Colonic mucosa (tissue), 4 donors: ENCODE measurements around the gene D2HGDH. TPM values are rescaled to one million over a fixed set of nuclear protein-coding genes. Genes with fewer than 3 reads are reported as not detected.
"Not testable (repeated sequence)": the region's sequence is repeated elsewhere in the genome, so short reads cannot be mapped to it uniquely, and the experiment has no call there.

Experiments used
- DNase-seq: peaks from one replicate; pipeline ENCODE4 v3.0.0-alpha.2; 2020
- H3K27ac ChIP-seq: fragments of 200-600 bp; one replicate; pipeline ENCODE4 v1.8.0; 2021
- H3K27me3 ChIP-seq: fragments of 200-600 bp; one replicate; pipeline ENCODE4 v1.8.0; 2021
- H3K36me3 ChIP-seq: fragments of 200-600 bp; one replicate; pipeline ENCODE4 v1.8.0; 2021
- H3K4me1 ChIP-seq: fragments of 200-600 bp; one replicate; pipeline ENCODE4 v1.8.0; 2021; ENCODE audit warnings: mild to moderate bottlenecking
- H3K4me3 ChIP-seq: fragments of 200-600 bp; one replicate; pipeline ENCODE4 v1.8.0; 2021
- H3K9ac ChIP-seq, 2 donors: one replicate each; pipeline ENCODE4 v1.7.0; 2013; ENCODE audit warnings: control low read depth in 2 of 2, low read depth in 2 of 2, low read length in 2 of 2
- H3K9me3 ChIP-seq: fragments of 200-600 bp; one replicate; pipeline ENCODE4 v1.8.0; 2021
- intact Hi-C: fragments of 100-400 bp; cut with DNase I; formaldehyde crosslinking; loops from one replicate; pipeline ENCODE4 v1.14.1; 2022
- total RNA-seq, 2 donors: library from RNA; stranded (reverse); fragmentation: NEBNext Ultra II Directional in 1 of 2; extraction: Animal tissue kit (Norgen Biotek cat#: 25700) in 1 of 2; gene quantifications; one replicate each; pipeline ENCODE4 v1.2.1, GENCODE V29; 2021
- TF ChIP-seq, protein P1 (sequence below): fragments of 200-600 bp; IDR thresholded peaks from one replicate; pipeline ENCODE4 v1.8.0; 2022; ENCODE audit warnings: antibody characterized with exemption, mild to moderate bottlenecking
- donor health status: healthy.
- donor health status: DM: no; HTN: no; CAD: no.
- donor health status: DM: no; HTN: no; CAD: no.

Gene D2HGDH
- total RNA-seq, 2 donors from 2014 or later = 42.0 to 76.6 TPM

DNA sequence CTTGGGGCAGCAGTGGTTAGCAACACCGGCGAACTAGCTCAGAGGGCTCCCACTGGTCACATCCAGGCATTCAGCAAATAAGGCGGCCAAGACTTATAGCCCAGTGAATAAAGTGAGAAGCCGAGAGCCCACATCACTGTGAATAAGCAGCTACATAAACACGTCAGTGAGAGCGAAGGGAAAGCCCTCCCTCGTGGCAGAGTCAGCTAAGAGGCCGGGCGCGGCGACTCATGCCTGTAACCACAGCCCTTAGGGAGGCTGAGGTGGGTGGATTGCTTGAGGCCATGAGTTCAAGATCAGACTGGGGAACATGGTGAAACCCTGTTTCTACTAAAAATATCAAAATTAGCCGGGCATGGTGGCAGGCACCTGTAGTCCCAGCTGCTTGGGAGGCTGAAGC is 5.2 kb downstream of the D2HGDH start:
- Histone ChIP-seq H3K27me3 (no peaks in the 10 kb centered on the region), H3K4me1 (no peaks in the 10 kb centered on the region), H3K4me3 (no peak overlapping the region), H3K9ac (no peak overlapping the region), H3K9me3 (no peaks in the 10 kb centered on the region), H3K27ac (no peak overlapping the region), H3K36me3 (no peaks in the 10 kb centered on the region)
- TF ChIP-seq, protein P1, sequence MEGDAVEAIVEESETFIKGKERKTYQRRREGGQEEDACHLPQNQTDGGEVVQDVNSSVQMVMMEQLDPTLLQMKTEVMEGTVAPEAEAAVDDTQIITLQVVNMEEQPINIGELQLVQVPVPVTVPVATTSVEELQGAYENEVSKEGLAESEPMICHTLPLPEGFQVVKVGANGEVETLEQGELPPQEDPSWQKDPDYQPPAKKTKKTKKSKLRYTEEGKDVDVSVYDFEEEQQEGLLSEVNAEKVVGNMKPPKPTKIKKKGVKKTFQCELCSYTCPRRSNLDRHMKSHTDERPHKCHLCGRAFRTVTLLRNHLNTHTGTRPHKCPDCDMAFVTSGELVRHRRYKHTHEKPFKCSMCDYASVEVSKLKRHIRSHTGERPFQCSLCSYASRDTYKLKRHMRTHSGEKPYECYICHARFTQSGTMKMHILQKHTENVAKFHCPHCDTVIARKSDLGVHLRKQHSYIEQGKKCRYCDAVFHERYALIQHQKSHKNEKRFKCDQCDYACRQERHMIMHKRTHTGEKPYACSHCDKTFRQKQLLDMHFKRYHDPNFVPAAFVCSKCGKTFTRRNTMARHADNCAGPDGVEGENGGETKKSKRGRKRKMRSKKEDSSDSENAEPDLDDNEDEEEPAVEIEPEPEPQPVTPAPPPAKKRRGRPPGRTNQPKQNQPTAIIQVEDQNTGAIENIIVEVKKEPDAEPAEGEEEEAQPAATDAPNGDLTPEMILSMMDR = no peak
- DNase-seq = no peak
- intact Hi-C loops = loop anchor here (10.0 kb wide), 1 partner anchor 135 kb away; no protein-coding TSS in a partner anchor

DNA sequence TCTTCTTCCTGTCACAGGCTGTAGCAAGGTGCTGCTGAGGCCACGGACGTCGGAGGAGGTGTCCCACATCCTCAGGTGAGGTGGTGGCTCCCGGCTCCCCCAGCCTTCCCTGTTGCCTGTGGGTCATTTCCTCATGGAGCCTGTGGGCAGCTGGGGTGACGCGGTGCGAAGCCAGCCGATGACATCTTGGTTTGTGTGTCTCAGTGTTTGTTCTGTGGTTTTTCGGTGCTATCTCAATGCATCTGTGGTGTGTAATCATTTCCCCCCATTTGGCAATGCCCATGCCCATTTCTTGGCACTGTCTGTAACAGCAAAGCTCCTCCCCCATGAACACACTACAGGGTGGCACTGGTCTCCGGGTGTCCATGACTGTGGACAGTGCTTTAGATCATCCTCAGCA is 6.6 kb downstream of the D2HGDH start:
- no peak overlapping the region for H3K27ac ChIP-seq

DNA sequence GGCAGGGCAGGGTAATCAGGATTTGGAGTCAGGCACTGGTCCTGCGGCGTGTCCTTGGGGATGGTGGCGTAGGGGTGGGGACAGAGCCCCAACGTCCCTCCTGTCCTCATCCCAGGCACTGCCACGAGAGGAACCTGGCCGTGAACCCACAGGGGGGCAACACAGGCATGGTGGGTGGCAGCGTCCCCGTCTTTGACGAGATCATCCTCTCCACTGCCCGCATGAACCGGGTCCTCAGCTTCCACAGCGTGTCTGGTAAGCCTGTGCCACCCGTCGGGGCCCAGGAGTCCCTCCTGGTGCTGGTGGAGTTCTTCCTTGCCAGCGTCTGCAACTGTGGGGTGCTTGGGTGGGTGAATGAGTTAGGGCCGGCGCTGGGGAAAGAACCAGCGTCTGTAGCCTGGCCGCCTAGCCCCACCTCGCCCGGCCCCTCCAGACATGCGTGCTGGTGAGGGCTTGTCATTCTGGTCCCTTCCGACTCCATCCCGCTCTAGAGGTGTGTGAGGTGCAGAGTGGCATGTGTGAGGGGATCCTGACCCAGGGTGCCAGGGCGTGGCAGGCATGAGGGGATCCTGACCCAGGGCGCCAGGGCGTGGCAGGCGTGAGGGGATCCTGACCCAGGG is 8.0 kb downstream of the D2HGDH start:
- intact Hi-C loops = no loop called here
- H3K27ac ChIP-seq = no peak overlapping the region
- DNase-seq = no peak
- H3K9me3 ChIP-seq = no peaks in the 10 kb centered on the region
- no peaks in the 10 kb centered on the region for H3K4me1 ChIP-seq
- H3K9ac ChIP-seq = no peak overlapping the region
- H3K4me3 ChIP-seq = no peak overlapping the region
- TF ChIP-seq, protein P1 = no peak
- no peaks in the 10 kb centered on the region for H3K27me3 ChIP-seq
- no peaks in the 10 kb centered on the region for H3K36me3 ChIP-seq

More for the DNA sequence above, 6.6 kb downstream of the D2HGDH start:
- DNase-seq = no peak
- TF ChIP-seq, protein P1 = no peak
- Histone ChIP-seq H3K36me3 (no peaks in the 10 kb centered on the region), H3K4me3 (no peak overlapping the region), H3K4me1 (no peaks in the 10 kb centered on the region), H3K9me3 (no peaks in the 10 kb centered on the region), H3K9ac (no peak overlapping the region), H3K27me3 (no peaks in the 10 kb centered on the region)
- intact Hi-C loops = no loop called here

DNA sequence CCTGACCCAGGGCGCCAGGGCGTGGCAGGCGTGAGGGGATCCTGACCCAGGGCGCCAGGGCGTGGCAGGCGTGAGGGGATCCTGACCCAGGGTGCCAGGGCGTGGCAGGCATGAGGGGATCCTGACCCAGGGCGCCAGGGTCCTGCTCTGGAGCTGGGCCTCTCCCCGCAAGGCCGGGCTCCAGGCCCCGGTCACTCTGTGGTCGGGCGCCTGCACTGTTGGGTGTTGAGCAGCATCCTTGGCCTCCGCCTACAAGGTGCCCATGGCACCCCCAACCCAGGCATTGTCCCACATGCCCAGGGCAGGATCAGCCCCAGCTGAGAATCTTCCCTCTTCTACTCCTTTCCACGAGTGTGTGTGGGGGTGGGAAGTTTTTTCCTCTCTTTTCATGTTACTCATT is 8.6 kb downstream of the D2HGDH start:
- H3K4me1 ChIP-seq, H3K27me3 ChIP-seq, H3K9me3 ChIP-seq, H3K9ac ChIP-seq, DNase-seq, intact Hi-C loops, H3K4me3 ChIP-seq, H3K36me3 ChIP-seq, H3K27ac ChIP-seq: not testable (repeated sequence)

DNA sequence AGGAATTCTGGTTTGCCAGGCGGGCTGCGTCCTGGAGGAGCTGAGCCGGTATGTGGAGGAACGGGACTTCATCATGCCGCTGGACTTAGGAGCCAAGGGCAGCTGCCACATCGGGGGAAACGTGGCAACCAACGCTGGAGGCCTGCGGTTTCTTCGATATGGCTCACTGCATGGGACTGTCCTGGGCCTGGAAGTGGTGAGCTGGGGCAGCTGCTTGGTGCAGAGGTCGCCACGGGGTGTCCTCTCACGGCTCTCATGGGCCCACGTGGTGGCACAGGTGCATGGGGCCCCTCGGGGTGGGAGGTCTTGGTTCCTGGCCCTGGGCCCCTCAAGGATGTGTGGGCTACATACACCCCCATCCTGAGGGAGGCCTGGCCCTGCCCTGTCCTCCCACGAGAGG is 9.2 kb downstream of the D2HGDH start:
- DNase-seq = no peak
- no peaks in the 10 kb centered on the region for H3K4me1 ChIP-seq
- intact Hi-C loops = no loop called here
- no peaks in the 10 kb centered on the region for H3K36me3 ChIP-seq
- H3K27me3 ChIP-seq = no peaks in the 10 kb centered on the region
- H3K9me3 ChIP-seq = no peaks in the 10 kb centered on the region
- no peak overlapping the region for H3K9ac ChIP-seq
- H3K4me3 ChIP-seq = no peak overlapping the region
- TF ChIP-seq, protein P1 = no peak
- H3K27ac ChIP-seq = no peak overlapping the region

DNA sequence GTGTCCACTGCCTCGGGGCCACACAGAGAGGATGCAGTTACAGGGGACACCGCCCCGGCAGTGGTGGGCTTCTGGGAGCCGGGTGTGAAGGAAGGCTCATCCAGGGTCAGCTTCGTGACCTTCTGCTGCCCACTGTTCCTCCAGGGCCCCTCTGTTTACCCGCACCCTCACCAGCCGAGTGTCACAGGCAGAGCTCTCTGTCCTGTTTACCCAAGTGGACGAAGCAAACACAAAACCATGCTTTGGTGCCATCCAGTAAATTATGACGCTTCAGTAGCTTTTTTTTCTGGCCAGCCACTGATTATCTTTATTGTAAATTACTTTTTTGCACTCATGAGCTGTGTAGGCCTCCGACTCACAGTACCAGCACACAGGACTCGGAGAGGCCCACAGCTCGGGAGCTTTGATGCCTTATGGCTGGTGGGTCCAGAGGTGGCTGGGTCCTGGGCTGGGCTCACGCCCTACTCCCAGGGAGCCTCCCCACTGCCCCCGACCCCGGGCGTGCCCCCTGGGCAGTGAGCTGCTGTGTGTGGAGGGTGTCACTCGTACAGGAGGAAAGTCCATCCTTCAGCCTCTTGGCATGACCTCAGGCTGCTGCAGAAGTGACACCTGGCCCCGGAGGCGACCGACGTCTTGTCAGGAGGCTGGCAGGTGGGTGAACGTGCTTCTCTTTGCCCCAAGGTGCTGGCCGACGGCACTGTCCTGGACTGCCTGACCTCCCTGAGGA is 9.8 kb downstream of the D2HGDH start:
- no peak for DNase-seq
- no peak overlapping the region for H3K27ac ChIP-seq
- TF ChIP-seq, protein P1 = no peak
- H3K36me3 ChIP-seq = no peaks in the 10 kb centered on the region
- no peaks in the 10 kb centered on the region for H3K27me3 ChIP-seq
- no peaks in the 10 kb centered on the region for H3K9me3 ChIP-seq
- no peak overlapping the region for H3K4me3 ChIP-seq
- H3K9ac ChIP-seq = no peak overlapping the region
- H3K4me1 ChIP-seq = no peaks in the 10 kb centered on the region
- intact Hi-C loops = no loop called here
